WTC11 (cell line): Measurements from ENCODE around the gene SHISA6. TPM values are rescaled to one million over a fixed set of nuclear protein-coding genes. Genes with fewer than 3 reads are reported as not detected.

Experiments used
- ATAC-seq: fragments of 200-7000 bp; cut with Tn5 transposase; 2 replicates; pipeline ENCODE4 v1.10.0; 2021; ENCODE audit warnings: mild to moderate bottlenecking, moderate library complexity
- CTCF ChIA-PET: fragments of 300-600 bp; sonication (Branson Sonifier 250); formaldehyde crosslinking; loops from one replicate; lab custom pipeline; 2021; ENCODE audit warnings: antibody characterized with exemption; lab: Charles Lee
- POLR2A ChIA-PET: fragments of 350-600 bp; sonication (Branson Sonifier 250); formaldehyde crosslinking; loops from one replicate; lab custom pipeline; 2021; ENCODE audit warnings: antibody characterized with exemption; lab: Charles Lee
- DNase-seq: peaks from one replicate; pipeline ENCODE4 v3.0.0; 2021; ENCODE audit warnings: low spot score
- H3K27ac Mint-ChIP-seq: 2 replicates; pipeline ENCODE4 v1.8.0; 2021; ENCODE audit warnings: mixed read lengths
- H3K27me3 Mint-ChIP-seq: 2 replicates; pipeline ENCODE4 v1.8.0; 2021; ENCODE audit warnings: low read depth, mild to moderate bottlenecking, moderate library complexity, mixed read lengths
- H3K36me3 Mint-ChIP-seq: 2 replicates; pipeline ENCODE4 v1.8.0; 2021; ENCODE audit warnings: mixed read lengths
- H3K4me1 Mint-ChIP-seq: 2 replicates; pipeline ENCODE4 v1.8.0; 2022; ENCODE audit warnings: mixed read lengths
- H3K4me3 Mint-ChIP-seq: 2 replicates; pipeline ENCODE4 v1.8.0; 2021; ENCODE audit warnings: mild to moderate bottlenecking, moderate library complexity, mixed read lengths
- H3K9me3 Mint-ChIP-seq: 2 replicates; pipeline ENCODE4 v1.8.0; 2021; ENCODE audit warnings: mixed read lengths
- AFF4 ChIP-seq: sonication (generic); formaldehyde crosslinking; IDR thresholded peaks from 2 replicates; pipeline ENCODE4 v1.8.1; 2023; ENCODE audit warnings: mild to moderate bottlenecking, missing genetic modification reagents, borderline replicate concordance
- CREM ChIP-seq: sonication (generic); formaldehyde crosslinking; IDR thresholded peaks from 2 replicates; pipeline ENCODE4 v1.8.1; 2022; ENCODE audit warnings: mild to moderate bottlenecking, missing genetic modification reagents, moderate library complexity
- ELF4 ChIP-seq: sonication (generic); formaldehyde crosslinking; IDR thresholded peaks from 2 replicates; pipeline ENCODE4 v1.8.1; 2022; ENCODE audit warnings: low read depth, mild to moderate bottlenecking, moderate library complexity, missing genetic modification reagents
- EMX1 ChIP-seq: fragments of 250-450 bp; sonication (Bioruptor Pico); IDR thresholded peaks from 2 replicates; pipeline ENCODE4 v1.8.0; 2021; ENCODE audit warnings: mild to moderate bottlenecking
- GABPB1 ChIP-seq: sonication (generic); formaldehyde crosslinking; IDR thresholded peaks from 2 replicates; pipeline ENCODE4 v1.8.1; 2023; ENCODE audit warnings: mild to moderate bottlenecking, missing genetic modification reagents
- NFATC4 ChIP-seq: fragments of 250-450 bp; sonication (Bioruptor Pico); IDR thresholded peaks from 2 replicates; pipeline ENCODE4 v1.9.0; 2021; ENCODE audit warnings: mild to moderate bottlenecking
- NR2C2 ChIP-seq: sonication (generic); formaldehyde crosslinking; IDR thresholded peaks from 2 replicates; pipeline ENCODE4 v1.8.0; 2022; ENCODE audit warnings: mild to moderate bottlenecking, missing genetic modification reagents
- NR3C1 ChIP-seq: sonication (generic); formaldehyde crosslinking; conservative IDR thresholded peaks from 2 replicates; pipeline ENCODE4 v1.8.1; 2023; ENCODE audit warnings: low read depth, mild to moderate bottlenecking, missing genetic modification reagents
- RELA ChIP-seq: sonication (generic); formaldehyde crosslinking; IDR thresholded peaks from 2 replicates; pipeline ENCODE4 v1.8.1; 2022; ENCODE audit warnings: missing genetic modification reagents, mild to moderate bottlenecking, borderline replicate concordance
- RORB ChIP-seq: fragments of 250-450 bp; sonication (Bioruptor Pico); IDR thresholded peaks from 2 replicates; pipeline ENCODE4 v1.9.0; 2021; ENCODE audit warnings: mild to moderate bottlenecking
- SOX15 ChIP-seq: fragments of 250-450 bp; sonication (Bioruptor Pico); IDR thresholded peaks from 2 replicates; pipeline ENCODE4 v1.9.0; 2021; ENCODE audit warnings: mild to moderate bottlenecking
- TEAD1 ChIP-seq: sonication (generic); formaldehyde crosslinking; IDR thresholded peaks from 2 replicates; pipeline ENCODE4 v1.8.0; 2022; ENCODE audit warnings: mild to moderate bottlenecking, missing genetic modification reagents
- TEAD4 ChIP-seq: sonication (generic); formaldehyde crosslinking; IDR thresholded peaks from 2 replicates; pipeline ENCODE4 v1.8.0; 2022; ENCODE audit warnings: mild to moderate bottlenecking, missing genetic modification reagents
- ZNF138 ChIP-seq: sonication (generic); formaldehyde crosslinking; conservative IDR thresholded peaks from 2 replicates; pipeline ENCODE4 v1.8.1; 2022; ENCODE audit warnings: mild to moderate bottlenecking, moderate library complexity, missing genetic modification reagents
- ZNF219 ChIP-seq: sonication (generic); formaldehyde crosslinking; IDR thresholded peaks from 2 replicates; pipeline ENCODE4 v1.8.0; 2023; ENCODE audit warnings: missing genetic modification reagents, mild to moderate bottlenecking, borderline replicate concordance
- total RNA-seq: library from RNA; stranded (reverse); gene quantifications from 3 replicates; pipeline ENCODE4 v1.2.3, GENCODE V29; 2021
- TF ChIP-seq, protein P1 (sequence below): sonication (generic); formaldehyde crosslinking; IDR thresholded peaks from 2 replicates; pipeline ENCODE4 v1.8.0; 2022; ENCODE audit warnings: missing genetic modification reagents
- TF ChIP-seq, protein P2 (sequence below): sonication (generic); formaldehyde crosslinking; IDR thresholded peaks from 2 replicates; pipeline ENCODE4 v1.8.0; 2022; ENCODE audit warnings: mild to moderate bottlenecking, missing genetic modification reagents
- TF ChIP-seq, protein P3 (sequence below): sonication (generic); formaldehyde crosslinking; IDR thresholded peaks from 2 replicates; pipeline ENCODE4 v1.8.1; 2023; ENCODE audit warnings: mild to moderate bottlenecking, missing genetic modification reagents, moderate library complexity

The SHISA6 gene
- total RNA-seq, 1 experiment from 2014 or later: 1.1 TPM

- TF ChIP-seq, protein P1, sequence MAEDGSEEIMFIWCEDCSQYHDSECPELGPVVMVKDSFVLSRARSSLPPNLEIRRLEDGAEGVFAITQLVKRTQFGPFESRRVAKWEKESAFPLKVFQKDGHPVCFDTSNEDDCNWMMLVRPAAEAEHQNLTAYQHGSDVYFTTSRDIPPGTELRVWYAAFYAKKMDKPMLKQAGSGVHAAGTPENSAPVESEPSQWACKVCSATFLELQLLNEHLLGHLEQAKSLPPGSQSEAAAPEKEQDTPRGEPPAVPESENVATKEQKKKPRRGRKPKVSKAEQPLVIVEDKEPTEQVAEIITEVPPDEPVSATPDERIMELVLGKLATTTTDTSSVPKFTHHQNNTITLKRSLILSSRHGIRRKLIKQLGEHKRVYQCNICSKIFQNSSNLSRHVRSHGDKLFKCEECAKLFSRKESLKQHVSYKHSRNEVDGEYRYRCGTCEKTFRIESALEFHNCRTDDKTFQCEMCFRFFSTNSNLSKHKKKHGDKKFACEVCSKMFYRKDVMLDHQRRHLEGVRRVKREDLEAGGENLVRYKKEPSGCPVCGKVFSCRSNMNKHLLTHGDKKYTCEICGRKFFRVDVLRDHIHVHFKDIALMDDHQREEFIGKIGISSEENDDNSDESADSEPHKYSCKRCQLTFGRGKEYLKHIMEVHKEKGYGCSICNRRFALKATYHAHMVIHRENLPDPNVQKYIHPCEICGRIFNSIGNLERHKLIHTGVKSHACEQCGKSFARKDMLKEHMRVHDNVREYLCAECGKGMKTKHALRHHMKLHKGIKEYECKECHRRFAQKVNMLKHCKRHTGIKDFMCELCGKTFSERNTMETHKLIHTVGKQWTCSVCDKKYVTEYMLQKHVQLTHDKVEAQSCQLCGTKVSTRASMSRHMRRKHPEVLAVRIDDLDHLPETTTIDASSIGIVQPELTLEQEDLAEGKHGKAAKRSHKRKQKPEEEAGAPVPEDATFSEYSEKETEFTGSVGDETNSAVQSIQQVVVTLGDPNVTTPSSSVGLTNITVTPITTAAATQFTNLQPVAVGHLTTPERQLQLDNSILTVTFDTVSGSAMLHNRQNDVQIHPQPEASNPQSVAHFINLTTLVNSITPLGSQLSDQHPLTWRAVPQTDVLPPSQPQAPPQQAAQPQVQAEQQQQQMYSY (CRISPR knock-in tag): no peak
- TF ChIP-seq ELF4 (CRISPR knock-in tag): no peak
- no peak for TF ChIP-seq CREM (CRISPR knock-in tag)
Observed at GRCh38 chr17:11598274-11599221, 357.5 kb downstream of the SHISA6 start, which contains the start of gene DNAH9 (continued).

- H3K4me1 Mint-ChIP-seq: peaks cover 5% of the 10 kb centered on the region
- TF ChIP-seq EMX1 (CRISPR knock-in tag) (no peak), TEAD4 (CRISPR knock-in tag) (no peak), TEAD1 (CRISPR knock-in tag) (no peak), SOX15 (CRISPR knock-in tag) (no peak), AFF4 (CRISPR knock-in tag) (no peak)
- TF ChIP-seq, protein P2, sequence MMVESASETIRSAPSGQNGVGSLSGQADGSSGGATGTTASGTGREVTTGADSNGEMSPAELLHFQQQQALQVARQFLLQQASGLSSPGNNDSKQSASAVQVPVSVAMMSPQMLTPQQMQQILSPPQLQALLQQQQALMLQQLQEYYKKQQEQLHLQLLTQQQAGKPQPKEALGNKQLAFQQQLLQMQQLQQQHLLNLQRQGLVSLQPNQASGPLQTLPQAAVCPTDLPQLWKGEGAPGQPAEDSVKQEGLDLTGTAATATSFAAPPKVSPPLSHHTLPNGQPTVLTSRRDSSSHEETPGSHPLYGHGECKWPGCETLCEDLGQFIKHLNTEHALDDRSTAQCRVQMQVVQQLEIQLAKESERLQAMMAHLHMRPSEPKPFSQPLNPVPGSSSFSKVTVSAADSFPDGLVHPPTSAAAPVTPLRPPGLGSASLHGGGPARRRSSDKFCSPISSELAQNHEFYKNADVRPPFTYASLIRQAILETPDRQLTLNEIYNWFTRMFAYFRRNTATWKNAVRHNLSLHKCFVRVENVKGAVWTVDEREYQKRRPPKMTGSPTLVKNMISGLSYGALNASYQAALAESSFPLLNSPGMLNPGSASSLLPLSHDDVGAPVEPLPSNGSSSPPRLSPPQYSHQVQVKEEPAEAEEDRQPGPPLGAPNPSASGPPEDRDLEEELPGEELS (CRISPR knock-in tag): no peak
- TF ChIP-seq, all 79 proteins: peak for 0
- Mint-ChIP-seq H3K27ac (no peak overlapping the region), H3K4me3 (no peak overlapping the region), H3K27me3 (peaks cover 12% of the 10 kb centered on the region), H3K36me3 (peaks cover 11% of the 10 kb centered on the region), H3K9me3 (peaks cover 23% of the 10 kb centered on the region)
- ATAC-seq: no peak
- no peak for DNase-seq
- POLR2A ChIA-PET: no interaction called here
- CTCF ChIA-PET: no interaction called here
Observed at GRCh38 chr17:11601661-11602060, 360.6 kb downstream of the SHISA6 start.

DNA sequence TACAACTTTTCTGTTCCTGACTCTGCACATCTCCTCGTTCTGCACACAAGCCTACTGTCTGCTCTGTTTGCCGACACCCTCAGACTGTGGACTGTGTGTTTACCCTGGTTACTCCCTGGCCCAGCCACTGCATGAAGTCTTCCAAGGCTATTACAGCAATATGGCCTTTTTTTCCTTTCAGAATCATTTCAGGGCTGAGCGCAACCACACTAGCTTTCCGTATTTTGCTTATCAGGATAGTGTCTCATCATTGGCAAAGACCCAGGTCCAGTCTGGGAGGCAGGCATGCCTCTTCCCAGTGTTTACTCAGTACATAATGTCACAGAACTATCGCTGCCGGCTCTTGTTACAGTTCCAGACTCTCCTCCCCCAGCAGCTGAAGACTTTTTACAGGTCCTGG is 367.4 kb downstream of the SHISA6 start:
- ATAC-seq (no peak), DNase-seq (no peak)
- ChIA-PET CTCF (no interaction called here), POLR2A (no interaction called here)
- H3K4me3 Mint-ChIP-seq: no peak overlapping the region
- H3K36me3 Mint-ChIP-seq: peaks cover 29% of the 10 kb centered on the region
- no peak overlapping the region for H3K27ac Mint-ChIP-seq
- H3K27me3 Mint-ChIP-seq: peaks cover 5% of the 10 kb centered on the region; the same call in 1 of the 2 replicates
- 0 out of 2 replicates have a peak, but pooled peaks cover 5% of the 10 kb centered on the region for H3K4me1 Mint-ChIP-seq
- peaks cover 38% of the 10 kb centered on the region for H3K9me3 Mint-ChIP-seq
- TF ChIP-seq NFATC4 (CRISPR knock-in tag): no peak
- no peak for TF ChIP-seq NR3C1 (CRISPR knock-in tag)
- TF ChIP-seq, protein P3, sequence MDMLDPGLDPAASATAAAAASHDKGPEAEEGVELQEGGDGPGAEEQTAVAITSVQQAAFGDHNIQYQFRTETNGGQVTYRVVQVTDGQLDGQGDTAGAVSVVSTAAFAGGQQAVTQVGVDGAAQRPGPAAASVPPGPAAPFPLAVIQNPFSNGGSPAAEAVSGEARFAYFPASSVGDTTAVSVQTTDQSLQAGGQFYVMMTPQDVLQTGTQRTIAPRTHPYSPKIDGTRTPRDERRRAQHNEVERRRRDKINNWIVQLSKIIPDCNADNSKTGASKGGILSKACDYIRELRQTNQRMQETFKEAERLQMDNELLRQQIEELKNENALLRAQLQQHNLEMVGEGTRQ (CRISPR knock-in tag): no peak
- TF ChIP-seq NR2C2 (CRISPR knock-in tag): no peak
- TF ChIP-seq CREM (CRISPR knock-in tag): no peak
- no peak for TF ChIP-seq RORB
- no peak for TF ChIP-seq ZNF219 (CRISPR knock-in tag)
- TF ChIP-seq RELA (CRISPR knock-in tag): no peak
- no peak for TF ChIP-seq ZNF138 (CRISPR knock-in tag)
- TF ChIP-seq GABPB1 (CRISPR knock-in tag): no peak
